Measurements from ENCODE around the gene DFFB. TPM values are rescaled to one million over a fixed set of nuclear protein-coding genes. Genes with fewer than 3 reads are reported as not detected.

Gene DFFB
- total and polyA plus RNA-seq, 2 of the 13 experiments (the other 11 are each of a cell fraction or from before 2014, with no cell fraction given), result 4.6 to 9.3 TPM

GRCh38 chr1:3820316-3820715, 37.0 kb upstream of the DFFB start:
- CTCF ChIA-PET (ENCODE audit: low intra/inter-chr PET ratio, low total read pairs), result no interaction called here
- ATAC-seq (no peak), FAIRE-seq (no peak), DNase-seq (ENCODE audit: low spot score) (no peak)
- BruUV-seq (replicated peaks), result no TSS peak
- Histone ChIP-seq H3K36me3 (replicated peaks in 1 of 2; ENCODE audit: control insufficient read depth in 1 of 2, insufficient read depth in 2 of 2, low read length in 2 of 2) (peaks cover 10 to 26% of the 10 kb centered on the region in 2 experiments; a peak in 4 of 5 replicates), H3K27ac (ENCODE audit: extremely low read length, insufficient read depth, low read length) (no peak overlapping the region), H3K4me2 (ENCODE audit: low read depth, low read length) (no peak overlapping the region), H3K4me1 (ENCODE audit: insufficient read depth, low read length) (no peaks in the 10 kb centered on the region), H3K4me3 (replicated peaks in 1 of 3; ENCODE audit: insufficient read depth in 1 of 3, low read depth in 2 of 3, low read length in 3 of 3) (no peak overlapping the region), H3K9ac (ENCODE audit: insufficient read depth, low read depth, low read length) (no peak overlapping the region), H2AFZ (ENCODE audit: low read length) (no peak overlapping the region), H3K9me3 (ENCODE audit: low read length) (no peaks in the 10 kb centered on the region), H4K20me1 (ENCODE audit: insufficient read depth, low read length) (no peaks in the 10 kb centered on the region), H3K27me3 (ENCODE audit: control insufficient read depth in 1 of 2, insufficient read depth in 2 of 2, low read length in 2 of 2) (no peaks in the 10 kb centered on the region), H3K79me2 (ENCODE audit: insufficient read depth, low read length) (no peaks in the 10 kb centered on the region)
- TF ChIP-seq KDM6A (CRISPR knock-in tag; IDR thresholded peaks at IDR 0.05; ENCODE audit: low read depth) (no peak), DNMT3B (CRISPR knock-in tag; conservative IDR thresholded peaks at IDR 0.05) (no peak), ZFY (CRISPR knock-in tag; IDR thresholded peaks at IDR 0.05) (no peak), ZBTB1 (CRISPR knock-in tag; IDR thresholded peaks at IDR 0.05; ENCODE audit: borderline replicate concordance) (no peak), ZIK1 (CRISPR knock-in tag; IDR thresholded peaks at IDR 0.05; ENCODE audit: borderline replicate concordance, low read depth) (no peak), SP4 (CRISPR knock-in tag; IDR thresholded peaks at IDR 0.05) (no peak), HNF4G (IDR thresholded peaks at IDR 0.05; ENCODE audit: borderline replicate concordance, low read depth, low read length) (no peak), HNF4G (CRISPR knock-in tag; IDR thresholded peaks at IDR 0.05; ENCODE audit: borderline replicate concordance, low read depth) (no peak), ZC3H13 (CRISPR knock-in tag; IDR thresholded peaks at IDR 0.05) (no peak), ZBTB20 (CRISPR knock-in tag; IDR thresholded peaks at IDR 0.05; ENCODE audit: borderline replicate concordance, low read depth) (no peak), ZNF138 (CRISPR knock-in tag; IDR thresholded peaks at IDR 0.05; ENCODE audit: low read depth) (no peak), SAP130 (CRISPR knock-in tag; IDR thresholded peaks at IDR 0.05; ENCODE audit: low read depth) (no peak)
- TF ChIP-seq, protein P1, sequence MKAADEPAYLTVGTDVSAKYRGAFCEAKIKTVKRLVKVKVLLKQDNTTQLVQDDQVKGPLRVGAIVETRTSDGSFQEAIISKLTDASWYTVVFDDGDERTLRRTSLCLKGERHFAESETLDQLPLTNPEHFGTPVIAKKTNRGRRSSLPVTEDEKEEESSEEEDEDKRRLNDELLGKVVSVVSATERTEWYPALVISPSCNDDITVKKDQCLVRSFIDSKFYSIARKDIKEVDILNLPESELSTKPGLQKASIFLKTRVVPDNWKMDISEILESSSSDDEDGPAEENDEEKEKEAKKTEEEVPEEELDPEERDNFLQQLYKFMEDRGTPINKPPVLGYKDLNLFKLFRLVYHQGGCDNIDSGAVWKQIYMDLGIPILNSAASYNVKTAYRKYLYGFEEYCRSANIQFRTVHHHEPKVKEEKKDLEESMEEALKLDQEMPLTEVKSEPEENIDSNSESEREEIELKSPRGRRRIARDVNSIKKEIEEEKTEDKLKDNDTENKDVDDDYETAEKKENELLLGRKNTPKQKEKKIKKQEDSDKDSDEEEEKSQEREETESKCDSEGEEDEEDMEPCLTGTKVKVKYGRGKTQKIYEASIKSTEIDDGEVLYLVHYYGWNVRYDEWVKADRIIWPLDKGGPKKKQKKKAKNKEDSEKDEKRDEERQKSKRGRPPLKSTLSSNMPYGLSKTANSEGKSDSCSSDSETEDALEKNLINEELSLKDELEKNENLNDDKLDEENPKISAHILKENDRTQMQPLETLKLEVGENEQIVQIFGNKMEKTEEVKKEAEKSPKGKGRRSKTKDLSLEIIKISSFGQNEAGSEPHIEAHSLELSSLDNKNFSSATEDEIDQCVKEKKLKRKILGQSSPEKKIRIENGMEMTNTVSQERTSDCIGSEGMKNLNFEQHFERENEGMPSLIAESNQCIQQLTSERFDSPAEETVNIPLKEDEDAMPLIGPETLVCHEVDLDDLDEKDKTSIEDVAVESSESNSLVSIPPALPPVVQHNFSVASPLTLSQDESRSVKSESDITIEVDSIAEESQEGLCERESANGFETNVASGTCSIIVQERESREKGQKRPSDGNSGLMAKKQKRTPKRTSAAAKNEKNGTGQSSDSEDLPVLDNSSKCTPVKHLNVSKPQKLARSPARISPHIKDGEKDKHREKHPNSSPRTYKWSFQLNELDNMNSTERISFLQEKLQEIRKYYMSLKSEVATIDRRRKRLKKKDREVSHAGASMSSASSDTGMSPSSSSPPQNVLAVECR (CRISPR knock-in tag; IDR thresholded peaks at IDR 0.05; ENCODE audit: borderline replicate concordance), result no peak
- intact Hi-C loops (cut with micrococcal nuclease; ENCODE audit: unreplicated experiment) (no loop called here), in situ Hi-C loops (cut with HindIII; ENCODE audit: extremely low pct_ligation_motif_present, low pct_unique_long_range_greater_than_20kb) (no loop called here)
- 85% methylated on average over 8 of the region's 8 CpGs for WGBS (ENCODE audit: low lambda C conversion rate)
- POLR2A ChIA-PET, result no interaction called here

Data from HepG2 (cell line).